Stimulated activated CD4-positive, alpha-beta T cell treated with anti-CD3 and anti-CD28 coated beads, Interleukin-2, amount 100 ng/mL, for 4 hours (primary cell): Measurements from ENCODE around the gene TRIM28.

Experiments used
- DNase-seq: peaks from one replicate; pipeline ENCODE4 v3.0.0-alpha.2; 2020; ENCODE audit warnings: low read depth

The TRIM28 gene

GRCh38 chr19:58549664-58550361 lies 5.9 kb downstream of the TRIM28 start:
- DNase-seq = no peak

GRCh38 chr19:58550362-58551122 lies 6.7 kb downstream of the TRIM28 start:
- no peak for DNase-seq

- no peak for DNase-seq
These were observed 7.2 kb downstream of the TRIM28 start for GRCh38 chr19:58551123-58551497.

- DNase-seq = no peak
These were observed 8.0 kb downstream of the TRIM28 start for GRCh38 chr19:58551577-58552471.

- DNase-seq = no peak
These were observed 8.8 kb downstream of the TRIM28 start for GRCh38 chr19:58552655-58553054.

- DNase-seq = no peak
These were observed 10.1 kb downstream of the TRIM28 start for GRCh38 chr19:58553799-58554493.

- peak; percentile 96 for DNase-seq
These were observed 10.9 kb downstream of the TRIM28 start, which contains the start of gene CHMP2A for GRCh38 chr19:58554494-58555368. CHMP2A (minus strand) TSS chr19:58555105; CDS start chr19:58554212, 893 bp downstream.

- no peak for DNase-seq
These were observed 11.6 kb downstream of the TRIM28 start for GRCh38 chr19:58555369-58555885.

- no peak for DNase-seq
These were observed 12.2 kb downstream of the TRIM28 start for GRCh38 chr19:58555920-58556621.

- no peak for DNase-seq
These were observed 12.9 kb downstream of the TRIM28 start for GRCh38 chr19:58556622-58557220.

GRCh38 chr19:58557221-58558065 lies 13.6 kb downstream of the TRIM28 start:
- DNase-seq = no peak

GRCh38 chr19:58558066-58558622 lies 14.3 kb downstream of the TRIM28 start, which contains the start of gene UBE2M:
UBE2M (minus strand) TSS chr19:58558611; CDS start chr19:58558381, 230 bp downstream.
- peak; percentile 41 for DNase-seq

GRCh38 chr19:58558623-58559274 lies 14.9 kb downstream of the TRIM28 start:
- DNase-seq = peak; percentile 98

GRCh38 chr19:58559275-58560006 lies 15.6 kb downstream of the TRIM28 start:
- DNase-seq = no peak

GRCh38 chr19:58560007-58560887 lies 16.4 kb downstream of the TRIM28 start:
- DNase-seq = no peak

GRCh38 chr19:58560921-58561320 lies 17.1 kb downstream of the TRIM28 start:
- DNase-seq = no peak
